CD4-positive, alpha-beta T cell treated with Interleukin-6 for 4 hours (primary cell): ENCODE data around the gene ZSWIM7.

ENCODE experiments used
- DNase-seq: peaks from one replicate; pipeline ENCODE4 v3.0.0-alpha.2; 2020; ENCODE audit warnings: mixed read lengths

ZSWIM7 gene

GRCh38 chr17:15999141-15999973 is at the start of gene ZSWIM7, which contains the start of gene TTC19:
TSS of gene ZSWIM7 (minus strand) at chr17:15999704. CDS start at chr17:15999594, 110 bp downstream.
TSS of gene TTC19 (plus strand) at chr17:15999824. CDS start at chr17:15999849, 25 bp downstream.
- DNase-seq, result peak; percentile 96

GRCh38 chr17:16048811-16049449 is 49.4 kb upstream of the ZSWIM7 start:
- no peak for DNase-seq

- no peak for DNase-seq
These were observed 47.5 kb upstream of the ZSWIM7 start for GRCh38 chr17:16046966-16047365.

- DNase-seq, result no peak
These were observed 45.0 kb upstream of the ZSWIM7 start for GRCh38 chr17:16044487-16044886.

- no peak for DNase-seq
These were observed 41.3 kb upstream of the ZSWIM7 start for GRCh38 chr17:16040710-16041251.

GRCh38 chr17:16037636-16038035 is 38.1 kb upstream of the ZSWIM7 start:
- DNase-seq, result no peak

- no peak for DNase-seq
These were observed 36.8 kb upstream of the ZSWIM7 start for GRCh38 chr17:16036261-16036660.

- DNase-seq, result no peak
These were observed 34.3 kb upstream of the ZSWIM7 start for GRCh38 chr17:16033729-16034349.

GRCh38 chr17:16027708-16028584 is 28.4 kb upstream of the ZSWIM7 start:
- peak; percentile 55 for DNase-seq

- no peak for DNase-seq
These were observed 27.4 kb upstream of the ZSWIM7 start for GRCh38 chr17:16026895-16027294.

GRCh38 chr17:16025202-16025601 is 25.7 kb upstream of the ZSWIM7 start:
- DNase-seq, result no peak

- DNase-seq, result no peak
These were observed 24.4 kb upstream of the ZSWIM7 start for GRCh38 chr17:16023881-16024280.

- no peak for DNase-seq
These were observed 19.8 kb upstream of the ZSWIM7 start for GRCh38 chr17:16019347-16019746.

GRCh38 chr17:16013943-16014407 is 14.5 kb upstream of the ZSWIM7 start:
- DNase-seq, result no peak

GRCh38 chr17:16007439-16007838 is 7.9 kb upstream of the ZSWIM7 start:
- no peak for DNase-seq

GRCh38 chr17:16005636-16006035 is 6.1 kb upstream of the ZSWIM7 start:
- DNase-seq, result no peak

GRCh38 chr17:16003841-16004240 is 4.3 kb upstream of the ZSWIM7 start:
- no peak for DNase-seq

GRCh38 chr17:16002708-16003260 is 3.3 kb upstream of the ZSWIM7 start:
- DNase-seq, result no peak

- DNase-seq, result no peak
These were observed 1.9 kb upstream of the ZSWIM7 start for GRCh38 chr17:16001226-16001897.

- no peak for DNase-seq
These were observed 697 bp upstream of the ZSWIM7 start for GRCh38 chr17:15999974-16000827.
